Neural progenitor cell (in vitro differentiated cells): Measurements from ENCODE around the gene DLL1.

Experiments used
- CTCF ChIP-seq: fragments of 200-600 bp; sonication (generic); IDR thresholded peaks from 2 replicates; pipeline ENCODE4 v1.5.1; 2017; ENCODE audit warnings: antibody characterized with exemption, mild to moderate bottlenecking
- EZH2 ChIP-seq: fragments of 200-600 bp; sonication (generic); IDR thresholded peaks from 2 replicates; pipeline ENCODE4 v1.6.1; 2017; ENCODE audit warnings: antibody characterized with exemption, mild to moderate bottlenecking, moderate library complexity
- EZH2phosphoT487 ChIP-seq: fragments of 200-600 bp; sonication (generic); IDR thresholded peaks from 2 replicates; pipeline ENCODE4 v1.6.1; 2017; ENCODE audit warnings: antibody characterized with exemption

- TF ChIP-seq EZH2 = no peak
- no peak for TF ChIP-seq CTCF
- no peak for TF ChIP-seq EZH2phosphoT487
Measured at GRCh38 chr6:170244721-170245474, 46.0 kb downstream of the DLL1 start.
